SK-N-SH (cell line): Measurements from ENCODE around the gene AARS2. TPM values are rescaled to one million over a fixed set of nuclear protein-coding genes. Genes with fewer than 3 reads are reported as not detected.

Experiments used
- CTCF ChIA-PET: fragments of 300-600, 350-600 bp; formaldehyde crosslinking; extraction: SDS; loops from one replicate; lab custom pipeline; 2021; lab: Yijun Ruan, JAX
- POLR2A ChIA-PET: fragments of 350-600 bp; sonication (Branson Sonifier 250); formaldehyde crosslinking; extraction: SDS; loops from one replicate; lab custom pipeline; 2020; ENCODE audit warnings: antibody characterized with exemption, inconsistent platforms; lab: Yijun Ruan, JAX
- DNase-seq: peaks from one replicate; pipeline ENCODE4 v3.0.0; 2012
- H2AFZ ChIP-seq: fragments of 200-600 bp; sonication (generic); 2 replicates; pipeline ENCODE4 v1.8.1; 2016; ENCODE audit warnings: antibody characterized with exemption, mild to moderate bottlenecking, low read depth
- H3F3A ChIP-seq: fragments of 200-600 bp; sonication (generic); replicated peaks from 2 replicates; pipeline ENCODE3; 2016; ENCODE audit warnings: antibody characterized with exemption, mild to moderate bottlenecking; ENCODE audit not compliant: insufficient read depth
- H3K27ac ChIP-seq, 2 experiments: fragments of 200-500 bp in 1 of 2; fragments of 200-600 bp in 1 of 2; sonication (Bioruptor generic) in 1 of 2; sonication (generic), shearing (Covaris generic) in 1 of 2; 2 replicates each; pipeline versions ENCODE4 v1.5.1 to v1.6.1; 2014 to 2016; ENCODE audit warnings: low read depth in 2 of 2, inconsistent platforms in 1 of 2, low read length in 1 of 2, mild to moderate bottlenecking in 1 of 2, mixed read lengths in 1 of 2
- H3K27me3 ChIP-seq: fragments of 200-600 bp; sonication (generic), shearing (Covaris generic); 2 replicates; pipeline ENCODE4 v1.6.1; 2016; ENCODE audit warnings: mixed run types; ENCODE audit not compliant: insufficient read depth
- H3K36me3 ChIP-seq, 2 experiments: fragments of 200-500 bp in 1 of 2; fragments of 200-600 bp in 1 of 2; sonication (Bioruptor generic) in 1 of 2; sonication (generic) in 1 of 2; replicated peaks in 1 of 2; 2 replicates each; pipeline versions ENCODE3 to v1.5.1; 2014 to 2016; ENCODE audit warnings: low read length in 1 of 2, mild to moderate bottlenecking in 1 of 2; ENCODE audit not compliant: insufficient read depth in 2 of 2, control insufficient read depth in 1 of 2
- H3K4me1 ChIP-seq, 2 experiments: fragments of 200-500 bp in 1 of 2; fragments of 200-600 bp in 1 of 2; sonication (Bioruptor generic) in 1 of 2; sonication (generic), shearing (Covaris generic) in 1 of 2; 2 replicates each; pipeline versions ENCODE4 v1.5.1 to v1.6.1; 2014 to 2016; ENCODE audit warnings: low read depth in 1 of 2, low read length in 1 of 2, mixed run types in 1 of 2; ENCODE audit not compliant: insufficient read depth in 2 of 2, control insufficient read depth in 1 of 2
- H3K4me2 ChIP-seq: fragments of 200-600 bp; sonication (generic), shearing (Covaris generic); 2 replicates; pipeline ENCODE4 v1.6.1; 2017; ENCODE audit warnings: mixed run types
- H3K4me3 ChIP-seq, 2 experiments: fragments of 200-500 bp in 1 of 2; fragments of 200-600 bp in 1 of 2; sonication (Bioruptor generic) in 1 of 2; sonication (generic), shearing (Covaris generic) in 1 of 2; 2 replicates each; pipeline versions ENCODE4 v1.5.1 to v1.8.1; 2014 to 2016; ENCODE audit warnings: low read depth in 2 of 2, inconsistent platforms in 1 of 2, low read length in 1 of 2, mild to moderate bottlenecking in 1 of 2, mixed read lengths in 1 of 2, moderate library complexity in 1 of 2
- H3K79me2 ChIP-seq: fragments of 200-600 bp; sonication (generic); 2 replicates; pipeline ENCODE4 v1.8.1; 2017; ENCODE audit warnings: mild to moderate bottlenecking; ENCODE audit not compliant: insufficient read depth
- H3K9ac ChIP-seq: fragments of 200-600 bp; sonication (generic); 2 replicates; pipeline ENCODE4 v1.6.1; 2017; ENCODE audit warnings: mixed run types
- H3K9me2 ChIP-seq: fragments of 200-600 bp; sonication (generic); 2 replicates; pipeline ENCODE4 v1.6.1; 2017; ENCODE audit warnings: mixed run types
- H3K9me3 ChIP-seq: fragments of 200-600 bp; sonication (generic); 2 replicates; pipeline ENCODE4 v1.6.1; 2017; ENCODE audit warnings: mixed run types, mild to moderate bottlenecking, moderate library complexity
- H4K20me1 ChIP-seq: fragments of 200-600 bp; sonication (generic); 2 replicates; pipeline ENCODE4 v1.6.1; 2017; ENCODE audit warnings: mild to moderate bottlenecking, mixed run types; ENCODE audit not compliant: insufficient read depth
- CHD2 ChIP-seq: fragments of 150-350 bp; IDR thresholded peaks from 2 replicates; pipeline ENCODE4 v1.6.1; 2018; ENCODE audit warnings: low read length; ENCODE audit not compliant: partially characterized antibody
- ELF1 ChIP-seq: IDR thresholded peaks from 2 replicates; pipeline ENCODE4 v1.4.0; 2012
- EP300 ChIP-seq, 2 experiments: IDR thresholded peaks; 2 replicates each; pipeline versions ENCODE4 v1.4.0 to v1.6.1; 2012; ENCODE audit warnings: borderline replicate concordance in 1 of 2, low read depth in 1 of 2, low read length in 1 of 2
- EZH2phosphoT487 ChIP-seq: fragments of 200-600 bp; sonication (generic); IDR thresholded peaks from 2 replicates; pipeline ENCODE4 v1.6.1; 2017; ENCODE audit warnings: low read depth, mixed run types, mild to moderate bottlenecking, antibody characterized with exemption, moderate library complexity, borderline replicate concordance
- FOSL2 ChIP-seq: IDR thresholded peaks from 2 replicates; pipeline ENCODE4 v1.4.0; 2012; ENCODE audit warnings: low read depth, mild to moderate bottlenecking, moderate library complexity, borderline replicate concordance
- FOXJ3 ChIP-seq: sonication (generic); formaldehyde crosslinking; IDR thresholded peaks from 2 replicates; pipeline ENCODE4 v1.5.1; 2020; ENCODE audit warnings: mild to moderate bottlenecking, missing genetic modification reagents
- GABPA ChIP-seq: IDR thresholded peaks from 2 replicates; pipeline ENCODE4 v1.4.0; 2012; ENCODE audit warnings: low read depth, mild to moderate bottlenecking
- GATA2 ChIP-seq: sonication (generic); formaldehyde crosslinking; IDR thresholded peaks from 2 replicates; pipeline ENCODE4 v1.5.0; 2020; ENCODE audit warnings: mild to moderate bottlenecking, missing genetic modification reagents
- JUND ChIP-seq: IDR thresholded peaks from 2 replicates; pipeline ENCODE4 v1.4.0; 2012
- RAD21 ChIP-seq: IDR thresholded peaks from 2 replicates; pipeline ENCODE4 v1.6.1; 2012; ENCODE audit warnings: mild to moderate bottlenecking, low read length
- RXRA ChIP-seq: IDR thresholded peaks from 2 replicates; pipeline ENCODE4 v1.4.0; 2012; ENCODE audit warnings: low read depth, mild to moderate bottlenecking, borderline replicate concordance
- TAF1 ChIP-seq: IDR thresholded peaks from 2 replicates; pipeline ENCODE4 v1.6.1; 2012; ENCODE audit warnings: low read depth, mild to moderate bottlenecking, low read length, moderate library complexity, borderline replicate concordance
- YY1 ChIP-seq: IDR thresholded peaks from 2 replicates; pipeline ENCODE4 v1.4.0; 2012; ENCODE audit warnings: low read depth, mild to moderate bottlenecking
- WGBS: methylation state at CpG from one replicate; pipeline ENCODE4 v1.1.6; 2017; ENCODE audit warnings: low lambda C conversion rate; 5-methylcytosine and 5-hydroxymethylcytosine counted together
- polyA plus RNA-seq, 3 experiments: library from polyadenylated mRNA; depleted of rRNA; stranded (reverse); fragments of >200 nt; gene quantifications; 2 replicates each; pipeline ENCODE4 v1.2.3, GENCODE V29; 2012
- TF ChIP-seq, protein P1 (sequence below): IDR thresholded peaks from 2 replicates; pipeline ENCODE4 v1.4.0; 2012; ENCODE audit warnings: low read depth
- TF ChIP-seq, protein P2 (sequence below): IDR thresholded peaks from 2 replicates; pipeline ENCODE4 v1.4.0; 2012; ENCODE audit warnings: low read depth, borderline replicate concordance
- TF ChIP-seq, protein P3 (sequence below): IDR thresholded peaks from 2 replicates; pipeline ENCODE4; 2012
- TF ChIP-seq, protein P4 (sequence below): fragments of 150-350 bp; IDR thresholded peaks from 2 replicates; pipeline ENCODE4 v1.6.1; 2016; ENCODE audit warnings: mild to moderate bottlenecking, low read depth, low read length
- TF ChIP-seq, protein P5 (sequence below): IDR thresholded peaks from 2 replicates; pipeline ENCODE4 v1.4.0; 2012; ENCODE audit warnings: low read depth, borderline replicate concordance
- TF ChIP-seq, protein P6 (sequence below): fragments of 200-600 bp; sonication (generic); IDR thresholded peaks from 2 replicates; pipeline ENCODE4 v1.6.1; 2017; ENCODE audit warnings: antibody characterized with exemption, mild to moderate bottlenecking, moderate library complexity

Gene AARS2
- polyA plus RNA-seq, 1 of the 3 experiments (the other 2 are of a cell fraction), result 9.5 TPM

DNA sequence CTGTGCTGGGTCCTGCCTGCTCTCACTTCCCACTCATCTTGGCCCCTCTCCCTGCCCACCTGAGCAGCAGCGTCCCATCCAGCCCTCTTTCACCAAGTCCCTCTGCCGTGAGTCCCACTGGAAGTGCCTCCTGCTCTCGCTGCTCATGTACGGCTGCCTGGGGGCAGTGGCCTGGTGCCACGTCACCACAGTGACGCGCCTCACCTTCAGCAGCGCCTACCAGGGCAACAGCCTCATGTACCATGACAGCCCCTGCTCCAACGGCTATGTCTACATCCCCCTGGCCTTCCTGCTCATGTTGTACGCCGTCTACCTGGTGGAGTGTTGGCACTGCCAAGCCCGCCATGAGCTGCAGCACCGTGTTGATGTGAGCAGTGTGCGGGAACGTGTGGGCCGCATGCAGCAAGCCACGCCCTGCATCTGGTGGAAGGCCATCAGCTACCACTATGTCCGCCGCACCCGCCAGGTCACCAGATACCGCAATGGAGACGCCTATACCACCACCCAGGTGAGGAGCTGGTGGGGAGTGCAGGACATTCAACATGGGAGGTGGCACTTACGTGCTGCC lies 40.1 kb downstream of the AARS2 start:
- TF ChIP-seq TAF1, result no peak
- TF ChIP-seq, protein P1, sequence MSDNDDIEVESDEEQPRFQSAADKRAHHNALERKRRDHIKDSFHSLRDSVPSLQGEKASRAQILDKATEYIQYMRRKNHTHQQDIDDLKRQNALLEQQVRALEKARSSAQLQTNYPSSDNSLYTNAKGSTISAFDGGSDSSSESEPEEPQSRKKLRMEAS, result no peak
- no peak for TF ChIP-seq JUND
- no peak for TF ChIP-seq EP300 (IDR thresholded peaks at IDR 0.05; ENCODE audit: borderline replicate concordance in 1 of 2, low read depth in 1 of 2, low read length in 1 of 2)
- no peak for TF ChIP-seq YY1
- TF ChIP-seq FOSL2, result no peak
- TF ChIP-seq GATA2 (CRISPR knock-in tag), result no peak
- TF ChIP-seq CHD2, result no peak
- TF ChIP-seq, protein P2, sequence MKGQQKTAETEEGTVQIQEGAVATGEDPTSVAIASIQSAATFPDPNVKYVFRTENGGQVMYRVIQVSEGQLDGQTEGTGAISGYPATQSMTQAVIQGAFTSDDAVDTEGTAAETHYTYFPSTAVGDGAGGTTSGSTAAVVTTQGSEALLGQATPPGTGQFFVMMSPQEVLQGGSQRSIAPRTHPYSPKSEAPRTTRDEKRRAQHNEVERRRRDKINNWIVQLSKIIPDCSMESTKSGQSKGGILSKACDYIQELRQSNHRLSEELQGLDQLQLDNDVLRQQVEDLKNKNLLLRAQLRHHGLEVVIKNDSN, result no peak
- TF ChIP-seq EZH2phosphoT487, result no peak
- TF ChIP-seq, protein P3, sequence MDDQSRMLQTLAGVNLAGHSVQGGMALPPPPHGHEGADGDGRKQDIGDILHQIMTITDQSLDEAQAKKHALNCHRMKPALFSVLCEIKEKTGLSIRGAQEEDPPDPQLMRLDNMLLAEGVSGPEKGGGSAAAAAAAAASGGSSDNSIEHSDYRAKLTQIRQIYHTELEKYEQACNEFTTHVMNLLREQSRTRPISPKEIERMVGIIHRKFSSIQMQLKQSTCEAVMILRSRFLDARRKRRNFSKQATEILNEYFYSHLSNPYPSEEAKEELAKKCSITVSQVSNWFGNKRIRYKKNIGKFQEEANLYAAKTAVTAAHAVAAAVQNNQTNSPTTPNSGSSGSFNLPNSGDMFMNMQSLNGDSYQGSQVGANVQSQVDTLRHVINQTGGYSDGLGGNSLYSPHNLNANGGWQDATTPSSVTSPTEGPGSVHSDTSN, result no peak
- TF ChIP-seq RXRA, result no peak
- TF ChIP-seq, protein P4, sequence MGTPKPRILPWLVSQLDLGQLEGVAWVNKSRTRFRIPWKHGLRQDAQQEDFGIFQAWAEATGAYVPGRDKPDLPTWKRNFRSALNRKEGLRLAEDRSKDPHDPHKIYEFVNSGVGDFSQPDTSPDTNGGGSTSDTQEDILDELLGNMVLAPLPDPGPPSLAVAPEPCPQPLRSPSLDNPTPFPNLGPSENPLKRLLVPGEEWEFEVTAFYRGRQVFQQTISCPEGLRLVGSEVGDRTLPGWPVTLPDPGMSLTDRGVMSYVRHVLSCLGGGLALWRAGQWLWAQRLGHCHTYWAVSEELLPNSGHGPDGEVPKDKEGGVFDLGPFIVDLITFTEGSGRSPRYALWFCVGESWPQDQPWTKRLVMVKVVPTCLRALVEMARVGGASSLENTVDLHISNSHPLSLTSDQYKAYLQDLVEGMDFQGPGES, result no peak
- TF ChIP-seq, protein P5, sequence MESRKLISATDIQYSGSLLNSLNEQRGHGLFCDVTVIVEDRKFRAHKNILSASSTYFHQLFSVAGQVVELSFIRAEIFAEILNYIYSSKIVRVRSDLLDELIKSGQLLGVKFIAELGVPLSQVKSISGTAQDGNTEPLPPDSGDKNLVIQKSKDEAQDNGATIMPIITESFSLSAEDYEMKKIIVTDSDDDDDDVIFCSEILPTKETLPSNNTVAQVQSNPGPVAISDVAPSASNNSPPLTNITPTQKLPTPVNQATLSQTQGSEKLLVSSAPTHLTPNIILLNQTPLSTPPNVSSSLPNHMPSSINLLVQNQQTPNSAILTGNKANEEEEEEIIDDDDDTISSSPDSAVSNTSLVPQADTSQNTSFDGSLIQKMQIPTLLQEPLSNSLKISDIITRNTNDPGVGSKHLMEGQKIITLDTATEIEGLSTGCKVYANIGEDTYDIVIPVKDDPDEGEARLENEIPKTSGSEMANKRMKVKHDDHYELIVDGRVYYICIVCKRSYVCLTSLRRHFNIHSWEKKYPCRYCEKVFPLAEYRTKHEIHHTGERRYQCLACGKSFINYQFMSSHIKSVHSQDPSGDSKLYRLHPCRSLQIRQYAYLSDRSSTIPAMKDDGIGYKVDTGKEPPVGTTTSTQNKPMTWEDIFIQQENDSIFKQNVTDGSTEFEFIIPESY, result no peak
- TF ChIP-seq GABPA, result no peak
- no peak for TF ChIP-seq FOXJ3 (CRISPR knock-in tag)
- TF ChIP-seq ELF1, result no peak
- TF ChIP-seq, protein P6, sequence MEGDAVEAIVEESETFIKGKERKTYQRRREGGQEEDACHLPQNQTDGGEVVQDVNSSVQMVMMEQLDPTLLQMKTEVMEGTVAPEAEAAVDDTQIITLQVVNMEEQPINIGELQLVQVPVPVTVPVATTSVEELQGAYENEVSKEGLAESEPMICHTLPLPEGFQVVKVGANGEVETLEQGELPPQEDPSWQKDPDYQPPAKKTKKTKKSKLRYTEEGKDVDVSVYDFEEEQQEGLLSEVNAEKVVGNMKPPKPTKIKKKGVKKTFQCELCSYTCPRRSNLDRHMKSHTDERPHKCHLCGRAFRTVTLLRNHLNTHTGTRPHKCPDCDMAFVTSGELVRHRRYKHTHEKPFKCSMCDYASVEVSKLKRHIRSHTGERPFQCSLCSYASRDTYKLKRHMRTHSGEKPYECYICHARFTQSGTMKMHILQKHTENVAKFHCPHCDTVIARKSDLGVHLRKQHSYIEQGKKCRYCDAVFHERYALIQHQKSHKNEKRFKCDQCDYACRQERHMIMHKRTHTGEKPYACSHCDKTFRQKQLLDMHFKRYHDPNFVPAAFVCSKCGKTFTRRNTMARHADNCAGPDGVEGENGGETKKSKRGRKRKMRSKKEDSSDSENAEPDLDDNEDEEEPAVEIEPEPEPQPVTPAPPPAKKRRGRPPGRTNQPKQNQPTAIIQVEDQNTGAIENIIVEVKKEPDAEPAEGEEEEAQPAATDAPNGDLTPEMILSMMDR, result no peak
- TF ChIP-seq RAD21, result no peak
- Histone ChIP-seq H3K36me3 (no peaks in the 10 kb centered on the region), H3K4me2 (no peak overlapping the region), H3K79me2 (no peaks in the 10 kb centered on the region), H2AFZ (no peak overlapping the region), H3K9me3 (no peaks in the 10 kb centered on the region), H3K27ac (no peak overlapping the region), H3K9me2 (no peaks in the 10 kb centered on the region), H4K20me1 (no peaks in the 10 kb centered on the region), H3K27me3 (peaks cover 36% of the 10 kb centered on the region), H3K4me1 (peaks cover 0 to 21% of the 10 kb centered on the region in 2 experiments; a peak in 1 of 4 replicates), H3F3A (peaks cover 7% of the 10 kb centered on the region), H3K4me3 (no peak overlapping the region), H3K9ac (no peak overlapping the region)
- POLR2A ChIA-PET, result no interaction called here
- CTCF ChIA-PET, result interaction anchor here (1.8 kb wide), 1 partner anchor 32 kb away, joined by 9 read pairs; no protein-coding TSS in a partner anchor
- DNase-seq, result peak; percentile 16
- 78% methylated on average over 20 of the region's 23 CpGs for WGBS
